CD4-positive, CD25-positive, alpha-beta regulatory T cell (primary cell): ENCODE results near the gene NFX1. TPM values are rescaled to one million over a fixed set of nuclear protein-coding genes. Genes with fewer than 3 reads are reported as not detected.

Source experiments
- ATAC-seq, 2 donors: fragments of 150-1000 bp; cut with Tn5 transposase; one replicate each; pipeline ENCODE4 v1.10.0; 2021; ENCODE audit warnings: low read depth in 2 of 2, moderate number of reproducible peaks in 2 of 2, moderate library complexity in 1 of 2
- DNase-seq, 3 donors: peaks; one replicate each; pipeline versions ENCODE4 v3.0.0 to v3.0.0-alpha.2; 2012 to 2022; ENCODE audit warnings: mixed read lengths in 1 of 3
- H3K27ac ChIP-seq: one replicate; pipeline ENCODE4 v1.7.0; 2013; ENCODE audit warnings: mild to moderate bottlenecking, low read length; ENCODE audit not compliant: insufficient read depth, poor library complexity, severe bottlenecking
- H3K27me3 ChIP-seq: one replicate; pipeline ENCODE4 v1.7.0; 2013; ENCODE audit warnings: low read length; ENCODE audit not compliant: control insufficient read depth, insufficient read depth
- H3K36me3 ChIP-seq: one replicate; pipeline ENCODE4 v1.7.0; 2013; ENCODE audit warnings: mild to moderate bottlenecking, low read length, moderate library complexity; ENCODE audit not compliant: control insufficient read depth, insufficient read depth
- H3K4me1 ChIP-seq: 2 replicates; pipeline ENCODE4 v1.7.0; 2013; ENCODE audit warnings: mild to moderate bottlenecking, low read length; ENCODE audit not compliant: insufficient read depth, control insufficient read depth, poor library complexity, severe bottlenecking
- H3K4me3 ChIP-seq: one replicate; pipeline ENCODE4 v1.7.0; 2013; ENCODE audit warnings: low read depth, mild to moderate bottlenecking, low read length, moderate library complexity
- H3K9me3 ChIP-seq, 2 experiments: 1 replicate in 1 of 2; 2 replicates in 1 of 2; pipeline ENCODE4 v1.7.0; 2013; ENCODE audit warnings: low read length in 2 of 2, mild to moderate bottlenecking in 1 of 2, moderate library complexity in 1 of 2; ENCODE audit not compliant: control insufficient read depth in 2 of 2
- H3K27ac Mint-ChIP-seq, 3 donors: one replicate each; pipeline ENCODE4 v1.8.0; 2020 to 2022; ENCODE audit warnings: mild to moderate bottlenecking in 3 of 3, mixed read lengths in 3 of 3, moderate library complexity in 2 of 3
- H3K27me3 Mint-ChIP-seq: one replicate; pipeline ENCODE4 v1.8.0; 2022; ENCODE audit warnings: mild to moderate bottlenecking, mixed read lengths
- H3K36me3 Mint-ChIP-seq: one replicate; pipeline ENCODE4 v1.8.0; 2020; ENCODE audit warnings: mixed read lengths
- H3K4me1 Mint-ChIP-seq, 4 donors: one replicate each; pipeline ENCODE4 v1.8.0; 2020 to 2022; ENCODE audit warnings: mixed read lengths in 4 of 4, mild to moderate bottlenecking in 1 of 4
- H3K4me3 Mint-ChIP-seq, 4 donors: one replicate each; pipeline ENCODE4 v1.8.0; 2020 to 2022; ENCODE audit warnings: mild to moderate bottlenecking in 4 of 4, mixed read lengths in 4 of 4, moderate library complexity in 3 of 4
- H3K9me3 Mint-ChIP-seq, 7 donors: one replicate each; pipeline ENCODE4 v1.8.0; 2020 to 2022; ENCODE audit warnings: mixed read lengths in 7 of 7, mild to moderate bottlenecking in 3 of 7, moderate library complexity in 2 of 7
- polyA plus RNA-seq, 4 donors: library from polyadenylated mRNA; unstranded; fragments of 300-500 nt; fragmentation: Illumina TruSeq; gene quantifications; one replicate each; pipeline ENCODE4 v1.2.3, GENCODE V29; 2021
- total RNA-seq: library from RNA; stranded (reverse); gene quantifications from one replicate; pipeline ENCODE4 v1.2.3, GENCODE V29; 2022

NFX1 gene
- total and polyA plus RNA-seq, 5 donors from 2014 or later = 19.8 to 36.8 (median 28.9) TPM

- H3K27ac ChIP-seq = no peak overlapping the region
- no peaks in the 10 kb centered on the region for H3K36me3 ChIP-seq
- H3K36me3 Mint-ChIP-seq = no peaks in the 10 kb centered on the region
- H3K4me3 Mint-ChIP-seq = no peak overlapping the region
- H3K4me3 ChIP-seq = no peak overlapping the region
- H3K9me3 Mint-ChIP-seq = no peaks in the 10 kb centered on the region
- H3K27ac Mint-ChIP-seq = peak overlapping the region in 2 of 3 donors; percentile 68 to 84
- ATAC-seq = no peak
- no peak for DNase-seq
- H3K27me3 ChIP-seq = no peaks in the 10 kb centered on the region
- no peaks in the 10 kb centered on the region for H3K9me3 ChIP-seq
- peaks cover 9% of the 10 kb centered on the region for H3K27me3 Mint-ChIP-seq
- no peaks in the 10 kb centered on the region for H3K4me1 ChIP-seq
- peaks cover 0 to 8% (median 0%) of the 10 kb centered on the region in 4 donors for H3K4me1 Mint-ChIP-seq
Observed at GRCh38 chr9:33403941-33404787, 113.8 kb downstream of the NFX1 start.

GRCh38 chr9:33404788-33405362 lies 114.6 kb downstream of the NFX1 start:
- H3K27me3 ChIP-seq = no peaks in the 10 kb centered on the region
- H3K4me3 Mint-ChIP-seq = no peak overlapping the region
- H3K36me3 Mint-ChIP-seq = no peaks in the 10 kb centered on the region
- no peak overlapping the region for H3K27ac ChIP-seq
- DNase-seq = no peak
- H3K4me1 ChIP-seq = no peaks in the 10 kb centered on the region
- H3K4me3 ChIP-seq = no peak overlapping the region
- no peaks in the 10 kb centered on the region for H3K36me3 ChIP-seq
- peaks cover 9% of the 10 kb centered on the region for H3K27me3 Mint-ChIP-seq
- ATAC-seq = no peak
- peaks cover 0 to 8% (median 0%) of the 10 kb centered on the region in 4 donors for H3K4me1 Mint-ChIP-seq
- H3K9me3 Mint-ChIP-seq = no peaks in the 10 kb centered on the region
- no peaks in the 10 kb centered on the region for H3K9me3 ChIP-seq
- H3K27ac Mint-ChIP-seq = peak overlapping the region in 2 of 3 donors; percentile 68 to 84

GRCh38 chr9:33407061-33407460 lies 116.7 kb downstream of the NFX1 start:
- no peak overlapping the region for H3K27ac Mint-ChIP-seq
- H3K4me1 Mint-ChIP-seq = peaks cover 0 to 8% (median 0%) of the 10 kb centered on the region in 4 donors
- Histone ChIP-seq H3K9me3 (no peaks in the 10 kb centered on the region), H3K4me1 (no peaks in the 10 kb centered on the region), H3K27me3 (no peaks in the 10 kb centered on the region), H3K4me3 (no peak overlapping the region), H3K27ac (no peak overlapping the region), H3K36me3 (no peaks in the 10 kb centered on the region)
- DNase-seq (no peak), ATAC-seq (no peak)
- H3K27me3 Mint-ChIP-seq = peaks cover 9% of the 10 kb centered on the region
- H3K9me3 Mint-ChIP-seq = no peaks in the 10 kb centered on the region
- H3K4me3 Mint-ChIP-seq = no peak overlapping the region
- H3K36me3 Mint-ChIP-seq = no peaks in the 10 kb centered on the region

GRCh38 chr9:33408087-33408486 lies 117.8 kb downstream of the NFX1 start:
- Histone ChIP-seq H3K36me3 (no peaks in the 10 kb centered on the region), H3K9me3 (no peaks in the 10 kb centered on the region), H3K27ac (no peak overlapping the region), H3K4me1 (no peaks in the 10 kb centered on the region), H3K27me3 (no peaks in the 10 kb centered on the region), H3K4me3 (no peak overlapping the region)
- Mint-ChIP-seq H3K27me3 (peaks cover 9% of the 10 kb centered on the region), H3K27ac (peak overlapping the region in 1 of 3 donors; percentile 71), H3K9me3 (no peaks in the 10 kb centered on the region), H3K4me1 (peaks cover 0 to 7% (median 0%) of the 10 kb centered on the region in 4 donors), H3K36me3 (no peaks in the 10 kb centered on the region), H3K4me3 (no peak overlapping the region)
- DNase-seq (no peak), ATAC-seq (peak in 1 of 2 donors; percentile 12)

- Histone ChIP-seq H3K27ac (peak overlapping the region; percentile 69), H3K36me3 (no peaks in the 10 kb centered on the region), H3K9me3 (no peaks in the 10 kb centered on the region), H3K4me1 (peaks cover 42% of the 10 kb centered on the region), H3K4me3 (no peak overlapping the region), H3K27me3 (no peaks in the 10 kb centered on the region)
- H3K9me3 Mint-ChIP-seq = no peaks in the 10 kb centered on the region
- peaks cover 0 to 47% (median 32%) of the 10 kb centered on the region in 4 donors for H3K4me1 Mint-ChIP-seq
- no peak for ATAC-seq
- H3K27ac Mint-ChIP-seq = peak overlapping the region; percentile 66 to 92 (median 90)
- no peaks in the 10 kb centered on the region for H3K36me3 Mint-ChIP-seq
- DNase-seq = peak in 1 of 3 donors; percentile 42
- H3K4me3 Mint-ChIP-seq = peak overlapping the region; percentile 39 to 64 (median 50)
- H3K27me3 Mint-ChIP-seq = no peaks in the 10 kb centered on the region
Observed at GRCh38 chr9:33414268-33414667, 124.0 kb downstream of the NFX1 start.

- Histone ChIP-seq H3K27ac (peak overlapping the region; percentile 69), H3K36me3 (no peaks in the 10 kb centered on the region), H3K9me3 (no peaks in the 10 kb centered on the region), H3K4me1 (peaks cover 42% of the 10 kb centered on the region), H3K27me3 (no peaks in the 10 kb centered on the region), H3K4me3 (no peak overlapping the region)
- no peaks in the 10 kb centered on the region for H3K27me3 Mint-ChIP-seq
- H3K36me3 Mint-ChIP-seq = no peaks in the 10 kb centered on the region
- H3K4me3 Mint-ChIP-seq = peak overlapping the region; percentile 64 to 89 (median 80)
- H3K9me3 Mint-ChIP-seq = no peaks in the 10 kb centered on the region
- peak overlapping the region; percentile 90 to 96 (median 92) for H3K27ac Mint-ChIP-seq
- no peak for ATAC-seq
- H3K4me1 Mint-ChIP-seq = peaks cover 0 to 47% (median 35%) of the 10 kb centered on the region in 4 donors
- no peak for DNase-seq
Observed at GRCh38 chr9:33414889-33415500, 124.7 kb downstream of the NFX1 start.

- Histone ChIP-seq H3K4me1 (peaks cover 45% of the 10 kb centered on the region), H3K36me3 (no peaks in the 10 kb centered on the region), H3K9me3 (no peaks in the 10 kb centered on the region), H3K27ac (peak overlapping the region; percentile 69), H3K4me3 (peak overlapping the region; percentile 32), H3K27me3 (no peaks in the 10 kb centered on the region)
- Mint-ChIP-seq H3K4me3 (peak overlapping the region; percentile 64 to 89 (median 80)), H3K4me1 (peaks cover 0 to 52% (median 38%) of the 10 kb centered on the region in 4 donors), H3K27ac (peak overlapping the region; percentile 90 to 96 (median 92)), H3K9me3 (no peaks in the 10 kb centered on the region), H3K27me3 (no peaks in the 10 kb centered on the region), H3K36me3 (no peaks in the 10 kb centered on the region)
- DNase-seq (peak; percentile 75 to 98 (median 88)), ATAC-seq (peak; percentile 82 to 89)
Observed at GRCh38 chr9:33415501-33416038, 125.3 kb downstream of the NFX1 start.
